Epithelial cell of umbilical artery (primary cell): Measurements from ENCODE around the gene RGSL1. TPM values are rescaled to one million over a fixed set of nuclear protein-coding genes. Genes with fewer than 3 reads are reported as not detected.

Source experiments
- total RNA-seq: library from RNA; depleted of rRNA; stranded (reverse); fragments of >200 nt; gene quantifications from 2 replicates; pipeline ENCODE4 v1.2.3, GENCODE V29; 2014

Gene RGSL1
- not detected in 2 replicates for total RNA-seq

DNA sequence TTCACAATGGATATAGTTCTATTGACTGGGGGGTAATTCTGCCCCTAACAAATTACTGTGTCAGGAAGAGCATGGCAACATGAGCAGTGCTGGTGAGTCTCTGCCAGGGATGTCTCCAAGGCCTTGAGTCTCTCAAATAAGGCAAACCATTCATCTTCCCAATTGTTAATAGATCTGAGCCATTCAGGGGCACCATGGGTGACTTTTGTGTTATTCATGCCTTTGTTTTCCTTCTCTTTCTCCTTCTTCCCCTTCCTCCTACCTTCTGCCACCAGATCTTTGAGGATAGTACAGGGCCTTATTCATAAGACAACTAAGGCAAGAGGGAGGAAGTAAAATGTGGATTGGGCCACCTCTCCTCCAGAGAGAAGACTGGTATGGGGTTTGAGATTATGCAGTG lies at the start of gene RGSL1:
Gene RGSL1, plus strand, starts transcription at position 60 of the 400 bp plus-strand sequence. Its CDS starts 20 bp downstream, at position 80.

DNA sequence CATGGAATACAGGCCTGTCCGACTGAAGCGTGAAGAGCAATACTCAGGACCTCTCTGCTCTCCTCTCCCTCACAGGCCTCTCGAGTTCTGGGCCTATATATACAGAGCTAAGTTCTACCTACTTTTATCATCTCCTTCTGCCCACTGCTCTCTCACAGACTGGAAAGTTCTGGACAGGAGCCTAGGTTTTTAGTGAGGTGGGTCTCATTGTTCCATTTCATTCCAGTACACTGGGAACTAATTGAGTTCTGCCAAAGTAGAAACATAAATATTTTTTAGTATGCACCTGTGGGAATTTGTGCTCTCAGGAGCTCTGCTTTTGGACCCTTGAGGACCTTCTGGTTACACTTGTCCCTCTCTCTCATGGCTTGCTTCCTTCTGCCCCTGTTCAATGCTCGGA lies 49.4 kb upstream of the RGSL1 start, which contains the start of gene TEDDM1:
Gene TEDDM1, minus strand, starts transcription at position 101 of the 400 bp plus-strand sequence. CDS start 182 bp downstream, outside the sequence.

DNA sequence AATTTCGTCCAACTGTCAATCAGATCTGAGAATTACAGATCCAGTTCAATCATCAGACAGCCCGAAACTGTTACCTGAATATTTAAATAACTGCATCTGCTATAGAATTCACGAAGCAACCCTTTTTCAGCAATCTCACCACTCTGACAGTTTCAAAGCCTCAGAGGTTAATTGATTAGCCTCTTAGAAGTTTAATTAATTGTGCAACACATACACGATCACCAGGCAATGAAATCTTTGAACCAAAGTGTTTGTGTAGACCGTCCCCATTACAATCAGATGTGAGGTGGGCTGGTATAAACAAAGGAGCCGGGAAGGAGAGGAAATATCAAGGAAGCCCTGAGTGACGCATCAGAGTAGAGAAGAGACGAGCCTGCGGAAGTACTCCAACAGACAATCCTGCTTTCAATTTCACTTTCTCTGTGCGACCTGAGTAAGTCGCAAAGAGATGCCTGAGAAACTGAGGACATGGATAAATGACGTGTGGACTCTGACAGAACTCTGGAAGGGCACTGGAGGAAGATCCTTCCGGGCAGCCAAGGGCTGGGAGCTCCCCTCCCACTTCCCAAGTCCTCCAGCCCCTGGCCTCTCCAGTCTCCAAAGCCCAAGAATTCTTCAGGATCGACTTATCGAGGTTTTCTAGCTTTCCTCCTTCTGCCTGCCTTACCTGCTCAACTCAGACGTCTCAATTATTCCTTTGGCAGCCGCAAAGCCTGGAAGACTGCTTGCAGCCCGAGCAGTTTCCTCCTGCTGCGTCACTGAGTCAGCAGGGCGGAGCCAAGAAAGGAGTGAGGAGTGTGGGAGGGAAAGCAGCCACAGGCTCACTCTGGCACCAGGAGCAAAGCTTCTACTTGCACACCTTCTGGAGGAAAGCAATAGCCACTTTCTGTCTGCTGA lies 138.8 kb downstream of the RGSL1 start, which contains the start of gene RNASEL:
Gene RNASEL, minus strand, starts transcription at position 757 of the 897 bp plus-strand sequence. CDS start 2,450 bp downstream, outside the sequence.

DNA sequence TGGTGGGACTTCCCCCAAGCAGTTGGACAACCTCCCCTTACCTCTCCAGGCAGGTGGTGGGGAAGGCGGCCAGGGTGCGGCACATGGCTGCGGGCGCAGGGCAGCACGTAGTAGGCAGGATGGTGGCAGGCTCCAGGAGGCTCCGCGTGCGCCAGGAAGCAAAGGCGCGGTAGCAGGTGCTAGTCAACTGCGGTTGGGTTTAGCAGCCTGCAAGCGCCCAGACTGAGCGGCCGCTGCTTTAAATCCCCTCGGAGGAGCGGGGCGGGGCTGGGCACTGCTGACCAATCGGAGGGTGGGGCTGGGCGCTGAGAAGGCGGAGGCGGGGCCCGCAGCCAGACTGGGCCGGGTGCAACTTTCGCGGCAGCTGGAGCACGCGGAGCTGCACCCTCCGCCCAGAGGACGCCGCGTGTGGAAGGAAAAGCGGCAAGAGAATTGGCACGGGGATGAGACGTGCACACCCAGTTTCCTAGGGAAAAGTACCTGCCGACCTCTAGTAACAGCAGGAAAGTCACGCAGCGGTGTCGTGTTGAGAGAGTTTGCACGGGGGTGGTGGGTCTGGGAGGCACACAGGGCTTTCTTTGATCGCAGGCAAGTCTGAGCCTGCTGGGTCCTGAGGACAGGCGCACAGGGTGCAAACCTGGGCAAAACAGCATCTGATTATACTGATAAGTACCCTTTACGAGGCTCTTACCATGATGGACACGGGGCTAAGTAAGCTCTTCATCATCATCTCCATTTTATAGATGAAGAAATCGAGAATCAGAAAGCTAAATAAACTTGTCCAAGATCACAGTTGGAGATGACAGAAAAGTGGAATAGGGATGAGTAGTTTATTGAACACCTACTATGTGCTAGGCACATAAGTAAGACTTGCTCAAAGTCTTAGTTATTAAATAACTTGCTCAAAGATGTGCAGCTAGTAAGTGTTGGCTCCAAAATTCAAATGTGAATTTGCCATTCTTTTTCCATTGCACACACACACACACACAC lies 154.5 kb downstream of the RGSL1 start, which contains the start of gene RGS16:
Gene RGS16, minus strand, starts transcription at position 215 of the 990 bp plus-strand sequence. Its CDS starts 130 bp downstream, at position 85.

Other genes with a start within 250 kb of the RGSL1 start
- gene GLUL, start 58.4 kb upstream of the RGSL1 start, total RNA-seq = 245 and 300 TPM in 2 replicates
- not detected in 2 replicates for gene TEDDM1, start 49.5 kb upstream of the RGSL1 start, total RNA-seq
- gene RNASEL, start 139.1 kb downstream of the RGSL1 start, total RNA-seq = 2.6 and 5.5 TPM in 2 replicates
- gene RGS16, start 154.2 kb downstream of the RGSL1 start, total RNA-seq = under 0.01 TPM in 1 of 2 replicates, not detected in the other
- gene RGS8, start 234.4 kb downstream of the RGSL1 start, total RNA-seq = not detected in 2 replicates